NCI-H345 treated with DMSO at 0.1 percent for 48 hours (cell line): ENCODE data around the gene PIP4P1.
"Not testable (repeated sequence)": the region's sequence is repeated elsewhere in the genome, so short reads cannot be mapped to it uniquely, and the experiment has no call there.

Experiments used
- DNase-seq: peaks from one replicate; lab custom pipeline; 2025; ENCODE audit not compliant: unreplicated experiment; lab: John Stamatoyannopoulos, UW

PIP4P1 gene

GRCh38 chr14:20477211-20477876 lies 16.1 kb upstream of the PIP4P1 start:
- DNase-seq = peak; percentile 3

- DNase-seq = no peak
These were observed 15.5 kb upstream of the PIP4P1 start for GRCh38 chr14:20476776-20477175.

GRCh38 chr14:20472536-20473169 lies 11.4 kb upstream of the PIP4P1 start:
- DNase-seq = no peak

GRCh38 chr14:20470603-20470901 lies 9.3 kb upstream of the PIP4P1 start:
- peak; percentile 4 for DNase-seq

GRCh38 chr14:20469890-20470602 lies 8.8 kb upstream of the PIP4P1 start:
- peak; percentile 20 for DNase-seq

GRCh38 chr14:20469242-20469889 lies 8.1 kb upstream of the PIP4P1 start, which contains the start of gene PNP:
Gene PNP (plus strand): TSS chr14:20469406. CDS start chr14:20469525, 119 bp downstream.
- DNase-seq = peak; percentile 85

- no peak for DNase-seq
These were observed 7.6 kb upstream of the PIP4P1 start for GRCh38 chr14:20468764-20469241.

- peak; percentile 16 for DNase-seq
These were observed 593 bp downstream of the PIP4P1 start for GRCh38 chr14:20460458-20461224.

GRCh38 chr14:20458031-20458789 lies 3.0 kb downstream of the PIP4P1 start:
- no peak for DNase-seq

GRCh38 chr14:20456971-20457370 lies 4.3 kb downstream of the PIP4P1 start:
- no peak for DNase-seq

- no peak for DNase-seq
These were observed 5.6 kb downstream of the PIP4P1 start for GRCh38 chr14:20455355-20456300.

GRCh38 chr14:20454516-20455354 lies 6.5 kb downstream of the PIP4P1 start, which contains the start of the genes APEX1 and OSGEP:
Gene APEX1 (plus strand): TSS chr14:20455226. CDS start chr14:20455646, 420 bp downstream.
Gene OSGEP (minus strand): TSS chr14:20454812. CDS start chr14:20454683, 129 bp downstream.
- DNase-seq = peak; percentile 98

GRCh38 chr14:20452831-20453230 lies 8.4 kb downstream of the PIP4P1 start:
- DNase-seq = not testable (repeated sequence)

GRCh38 chr14:20446889-20447288 lies 14.3 kb downstream of the PIP4P1 start:
- DNase-seq = no peak

GRCh38 chr14:20443650-20444049 lies 17.6 kb downstream of the PIP4P1 start:
- DNase-seq = not testable (repeated sequence)

GRCh38 chr14:20441461-20441860 lies 19.8 kb downstream of the PIP4P1 start:
- no peak for DNase-seq

- no peak for DNase-seq
These were observed 20.4 kb downstream of the PIP4P1 start for GRCh38 chr14:20440882-20441281.

- DNase-seq = no peak
These were observed 20.8 kb downstream of the PIP4P1 start for GRCh38 chr14:20440465-20440864.
